Activated B cell treated with CpG ODN at 0.5 μM for 24 hours (primary cell): ENCODE measurements around the gene RAB6A. TPM values are rescaled to one million over a fixed set of nuclear protein-coding genes. Genes with fewer than 3 reads are reported as not detected.

Experiments
- ATAC-seq: fragments of 200-7000 bp; cut with Tn5 transposase; one replicate; pipeline ENCODE4 v1.10.0; 2021; ENCODE audit warnings: low read depth, mild to moderate bottlenecking, moderate library complexity
- CTCF ChIA-PET: fragments of 350-600 bp; sonication (Branson Sonifier 250); formaldehyde crosslinking; loops from one replicate; lab custom pipeline; 2021; ENCODE audit warnings: antibody characterized with exemption; lab: Charles Lee
- POLR2A ChIA-PET: fragments of 350-600 bp; sonication (Branson Sonifier 250); formaldehyde crosslinking; loops from one replicate; lab custom pipeline; 2021; ENCODE audit warnings: antibody characterized with exemption; lab: Charles Lee
- DNase-seq: peaks from one replicate; pipeline ENCODE4 v3.0.0; 2022
- H3K27ac Mint-ChIP-seq: one replicate; pipeline ENCODE4 v1.8.0; 2020; ENCODE audit warnings: mixed read lengths
- H3K27me3 Mint-ChIP-seq: one replicate; pipeline ENCODE4 v1.8.0; 2021; ENCODE audit warnings: mixed read lengths
- H3K36me3 Mint-ChIP-seq: one replicate; pipeline ENCODE4 v1.8.0; 2021; ENCODE audit warnings: low read depth, mixed read lengths
- H3K4me1 Mint-ChIP-seq: one replicate; pipeline ENCODE4 v1.8.0; 2021; ENCODE audit warnings: mixed read lengths
- H3K4me3 Mint-ChIP-seq: one replicate; pipeline ENCODE4 v1.8.0; 2020; ENCODE audit warnings: mild to moderate bottlenecking, mixed read lengths
- H3K9me3 Mint-ChIP-seq: one replicate; pipeline ENCODE4 v1.8.0; 2020; ENCODE audit warnings: mixed read lengths
- intact Hi-C: fragments of 100-400 bp; cut with micrococcal nuclease; formaldehyde crosslinking; loops from one replicate; pipeline ENCODE4 v1.15.1; 2024
- total RNA-seq: library from RNA; stranded (reverse); gene quantifications from 2 replicates; pipeline ENCODE4 v1.2.3, GENCODE V29; 2022
- TF ChIP-seq, protein P1 (sequence below): fragments of 200-600 bp; IDR thresholded peaks from one replicate; pipeline ENCODE4 v1.8.0; 2022; ENCODE audit warnings: antibody characterized with exemption, mild to moderate bottlenecking

The RAB6A gene
- total RNA-seq, 1 donor from 2014 or later = 53.3 TPM

DNA sequence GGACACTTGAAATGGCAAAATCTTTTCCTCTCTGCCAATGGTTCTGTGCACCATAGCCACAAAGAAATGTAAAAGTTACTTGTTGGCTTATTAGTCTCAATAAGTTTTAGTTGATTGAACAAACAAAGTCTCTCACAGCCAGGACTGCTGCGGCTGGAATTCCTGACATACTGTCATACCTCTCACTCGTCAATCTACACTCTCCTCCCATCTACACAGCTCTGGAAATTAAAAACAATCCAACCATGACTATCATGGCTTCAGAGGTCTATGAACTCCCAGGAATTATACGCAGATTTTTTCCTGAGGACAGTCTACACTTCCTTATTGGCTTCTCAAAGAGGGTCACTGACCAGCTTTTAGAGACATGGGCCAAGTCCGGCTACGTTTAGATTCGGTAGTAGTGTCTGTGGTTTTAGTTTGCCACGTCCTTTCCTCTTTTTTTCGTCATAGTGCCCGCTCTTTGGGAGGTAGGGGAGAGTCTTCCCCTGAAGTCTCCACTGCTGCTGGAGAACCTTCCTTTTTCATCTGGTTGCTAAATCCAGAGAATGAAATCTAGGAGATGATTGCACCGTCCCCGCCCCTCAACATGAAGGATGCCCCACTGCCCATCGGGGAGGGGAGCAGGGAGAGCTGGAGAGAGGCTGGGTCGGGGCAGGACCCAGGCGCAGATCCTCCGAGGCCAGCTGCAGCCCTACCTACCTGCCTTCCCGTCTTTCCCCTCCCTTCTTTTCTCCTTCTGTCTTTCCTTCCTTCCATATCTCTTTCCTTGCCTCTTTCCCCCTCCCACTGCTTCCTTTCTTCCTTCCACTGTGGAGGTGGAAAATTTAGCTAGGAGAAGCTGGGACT lies 115.5 kb downstream of the RAB6A start:
- POLR2A ChIA-PET = interaction anchor here (0.7 kb wide), 1 partner anchor 14 kb away, joined by 8 read pairs; no protein-coding TSS in a partner anchor
- Mint-ChIP-seq H3K9me3 (no peaks in the 10 kb centered on the region), H3K27ac (no peak overlapping the region)

DNA sequence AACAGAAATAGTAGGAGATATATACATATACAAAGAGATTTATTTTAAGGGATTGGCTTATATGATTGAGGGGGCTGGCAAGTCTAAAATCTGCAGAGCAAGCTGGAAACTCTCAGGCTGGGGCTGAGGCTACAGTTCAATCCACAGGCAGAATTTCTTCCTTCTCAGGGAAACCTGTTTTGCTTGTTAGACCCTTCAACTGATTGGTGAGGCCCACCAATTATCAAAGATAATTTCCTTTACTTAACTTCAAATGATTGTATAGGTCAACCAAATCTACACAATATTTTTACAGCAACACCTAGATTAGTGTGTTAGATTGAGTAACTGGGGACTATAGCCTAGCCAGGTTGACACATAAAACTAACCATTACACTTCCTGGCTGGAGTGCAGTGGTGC lies 119.2 kb downstream of the RAB6A start:
- no peak overlapping the region for H3K4me3 Mint-ChIP-seq
- TF ChIP-seq, protein P1, sequence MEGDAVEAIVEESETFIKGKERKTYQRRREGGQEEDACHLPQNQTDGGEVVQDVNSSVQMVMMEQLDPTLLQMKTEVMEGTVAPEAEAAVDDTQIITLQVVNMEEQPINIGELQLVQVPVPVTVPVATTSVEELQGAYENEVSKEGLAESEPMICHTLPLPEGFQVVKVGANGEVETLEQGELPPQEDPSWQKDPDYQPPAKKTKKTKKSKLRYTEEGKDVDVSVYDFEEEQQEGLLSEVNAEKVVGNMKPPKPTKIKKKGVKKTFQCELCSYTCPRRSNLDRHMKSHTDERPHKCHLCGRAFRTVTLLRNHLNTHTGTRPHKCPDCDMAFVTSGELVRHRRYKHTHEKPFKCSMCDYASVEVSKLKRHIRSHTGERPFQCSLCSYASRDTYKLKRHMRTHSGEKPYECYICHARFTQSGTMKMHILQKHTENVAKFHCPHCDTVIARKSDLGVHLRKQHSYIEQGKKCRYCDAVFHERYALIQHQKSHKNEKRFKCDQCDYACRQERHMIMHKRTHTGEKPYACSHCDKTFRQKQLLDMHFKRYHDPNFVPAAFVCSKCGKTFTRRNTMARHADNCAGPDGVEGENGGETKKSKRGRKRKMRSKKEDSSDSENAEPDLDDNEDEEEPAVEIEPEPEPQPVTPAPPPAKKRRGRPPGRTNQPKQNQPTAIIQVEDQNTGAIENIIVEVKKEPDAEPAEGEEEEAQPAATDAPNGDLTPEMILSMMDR = no peak
- ATAC-seq = no peak
- ChIA-PET POLR2A (no interaction called here), CTCF (no interaction called here)
- intact Hi-C loops = no loop called here
- no peaks in the 10 kb centered on the region for H3K4me1 Mint-ChIP-seq
- no peak for DNase-seq
- H3K36me3 Mint-ChIP-seq = no peaks in the 10 kb centered on the region
- H3K9me3 Mint-ChIP-seq = no peaks in the 10 kb centered on the region
- H3K27ac Mint-ChIP-seq = no peak overlapping the region
- H3K27me3 Mint-ChIP-seq = peaks cover 5% of the 10 kb centered on the region

More for the DNA sequence above, 115.5 kb downstream of the RAB6A start:
- Mint-ChIP-seq H3K4me3 (no peak overlapping the region), H3K27me3 (no peaks in the 10 kb centered on the region), H3K4me1 (peaks cover 21% of the 10 kb centered on the region), H3K36me3 (no peaks in the 10 kb centered on the region)
- no peak for DNase-seq
- no peak for ATAC-seq
- TF ChIP-seq, protein P1 = no peak
- intact Hi-C loops = no loop called here
- CTCF ChIA-PET = interaction anchor here (1.0 kb wide), 1 partner anchor 17 kb away, joined by 3 read pairs; no protein-coding TSS in a partner anchor

DNA sequence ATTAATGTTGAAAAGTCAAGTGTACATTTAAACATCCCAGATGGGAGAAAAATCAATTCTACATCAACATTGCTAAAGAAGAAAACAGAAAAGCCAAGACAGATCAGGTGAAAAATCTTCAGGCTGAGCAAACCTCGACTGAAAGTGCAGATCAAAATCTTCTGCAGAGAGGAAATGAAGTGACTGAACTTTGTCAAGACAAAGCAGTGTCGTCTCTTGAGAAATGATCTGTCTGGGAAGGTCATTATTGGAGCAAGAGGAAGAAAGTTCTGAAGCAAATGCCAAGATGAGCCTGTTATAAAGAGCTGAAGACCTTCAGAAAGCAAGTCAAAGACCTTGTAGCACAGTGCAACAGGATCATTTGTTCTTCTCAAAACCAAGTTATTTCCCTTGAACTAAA lies 120.3 kb downstream of the RAB6A start:
- Mint-ChIP-seq H3K9me3 (no peaks in the 10 kb centered on the region), H3K36me3 (no peaks in the 10 kb centered on the region), H3K27ac (no peak overlapping the region), H3K4me1 (no peaks in the 10 kb centered on the region), H3K27me3 (peaks cover 5% of the 10 kb centered on the region), H3K4me3 (no peak overlapping the region)
- DNase-seq = no peak
- TF ChIP-seq, protein P1 = no peak
- ChIA-PET CTCF (interaction anchor here (1.1 kb wide), 1 partner anchor 15 kb away, joined by 4 read pairs; no protein-coding TSS in a partner anchor), POLR2A (no interaction called here)
- ATAC-seq = no peak
- intact Hi-C loops = no loop called here

DNA sequence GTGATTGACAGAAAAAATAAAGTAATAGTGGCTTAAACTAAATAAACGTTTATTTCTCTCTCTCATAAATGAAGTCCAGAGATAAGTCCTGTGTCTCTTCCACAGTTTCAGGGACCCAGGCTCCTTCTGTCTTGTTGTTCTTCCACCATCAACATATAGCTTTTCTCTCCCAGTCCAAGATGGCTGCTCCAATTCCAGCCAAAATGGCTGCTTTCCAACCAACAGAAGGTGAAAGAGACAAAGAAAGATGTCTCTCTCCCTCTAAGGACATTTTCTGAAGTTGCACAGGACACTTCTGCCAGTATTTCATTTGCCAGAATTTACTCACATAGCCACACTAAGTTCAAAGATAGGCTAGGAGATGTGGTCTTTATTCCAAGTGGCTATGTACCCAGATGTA lies 123.9 kb downstream of the RAB6A start:
- no peak for DNase-seq

DNA sequence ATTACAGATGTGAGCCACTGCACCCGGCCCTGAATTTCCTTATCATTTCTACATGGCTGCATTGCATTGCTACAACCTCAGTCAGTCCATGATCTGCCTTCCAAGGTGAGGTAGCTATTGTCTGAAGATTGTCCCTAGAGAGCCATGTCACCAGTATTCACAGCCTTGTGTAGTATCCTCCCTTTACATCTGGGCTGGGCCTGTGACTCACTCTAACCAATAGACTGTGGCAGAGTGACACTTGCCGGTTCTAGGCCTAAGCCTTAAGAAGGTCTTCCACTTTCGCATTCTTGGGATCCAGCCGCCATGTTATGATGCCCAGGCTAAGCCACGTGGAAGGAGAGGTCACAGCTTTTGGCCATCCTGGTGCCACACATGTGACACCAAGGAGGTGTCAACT lies 124.6 kb downstream of the RAB6A start:
- H3K36me3 Mint-ChIP-seq = no peaks in the 10 kb centered on the region
- ATAC-seq (no peak), DNase-seq (no peak)
- ChIA-PET CTCF (interaction anchor here (1.6 kb wide), 1 partner anchor 11 kb away, joined by 7 read pairs; no protein-coding TSS in a partner anchor), POLR2A (no interaction called here)
- intact Hi-C loops = no loop called here
- H3K9me3 Mint-ChIP-seq = peaks cover 3% of the 10 kb centered on the region
- peaks cover 5% of the 10 kb centered on the region for H3K27me3 Mint-ChIP-seq
- H3K4me1 Mint-ChIP-seq = no peaks in the 10 kb centered on the region
- TF ChIP-seq, protein P1 = no peak
- no peak overlapping the region for H3K27ac Mint-ChIP-seq
- H3K4me3 Mint-ChIP-seq = no peak overlapping the region

More for the DNA sequence above, 123.9 kb downstream of the RAB6A start:
- Mint-ChIP-seq H3K27ac (no peak overlapping the region), H3K27me3 (peaks cover 5% of the 10 kb centered on the region), H3K9me3 (peaks cover 2% of the 10 kb centered on the region), H3K36me3 (no peaks in the 10 kb centered on the region), H3K4me3 (no peak overlapping the region), H3K4me1 (no peaks in the 10 kb centered on the region)
- ATAC-seq = no peak
- intact Hi-C loops = no loop called here
- ChIA-PET POLR2A (no interaction called here), CTCF (interaction anchor here (1.0 to 1.6 kb wide), 2 partner anchors 11 to 24 kb away, joined by 3 to 7 read pairs; no protein-coding TSS in a partner anchor)
- TF ChIP-seq, protein P1 = no peak
